Uterus (tissue), 4 donors: Measurements from ENCODE around the gene STS. TPM values are rescaled to one million over a fixed set of nuclear protein-coding genes. Genes with fewer than 3 reads are reported as not detected.

Source experiments
- DNase-seq, 2 donors: peaks; one replicate each; pipeline ENCODE4 v3.0.0-alpha.2; 2019 to 2020
- H3K27ac ChIP-seq, 2 donors: fragments of 200-600 bp; sonication (generic); 1 replicate in 1 of 2; 2 replicates in 1 of 2; pipeline ENCODE4 v1.5.1; 2016 to 2018
- H3K27me3 ChIP-seq, 2 donors: fragments of 200-600 bp; sonication (generic); one replicate each; pipeline ENCODE4 v1.5.1; 2018 to 2019; ENCODE audit warnings: control low read depth in 1 of 2
- H3K36me3 ChIP-seq, 2 donors: fragments of 200-600 bp; sonication (generic); one replicate each; pipeline ENCODE4 v1.5.1; 2019; ENCODE audit warnings: control low read depth in 1 of 2
- H3K4me1 ChIP-seq, 2 donors: fragments of 200-600 bp; sonication (generic); one replicate each; pipeline ENCODE4 v1.5.1; 2018 to 2019; ENCODE audit warnings: control low read depth in 1 of 2
- H3K4me3 ChIP-seq, 2 donors: fragments of 200-600 bp; sonication (generic); 1 replicate in 1 of 2; 2 replicates in 1 of 2; pipeline ENCODE4 v1.5.1; 2018 to 2019; ENCODE audit warnings: mild to moderate bottlenecking in 1 of 2
- H3K9me3 ChIP-seq, 2 donors: fragments of 200-600 bp; sonication (generic); one replicate each; pipeline ENCODE4 v1.5.1; 2019; ENCODE audit warnings: control low read depth in 1 of 2
- POLR2A ChIP-seq, 2 donors: fragments of 450-650 bp; IDR thresholded peaks; one replicate each; pipeline ENCODE4 v1.6.1; 2016; ENCODE audit warnings: antibody characterized with exemption in 2 of 2, mild to moderate bottlenecking in 1 of 2, moderate library complexity in 1 of 2
- intact Hi-C: fragments of 100-400 bp; cut with DNase I; formaldehyde crosslinking; loops from one replicate; pipeline ENCODE4 v1.15.1; 2023; ENCODE audit warnings: low total_unique reads
- total RNA-seq, 4 donors: library from RNA; depleted of rRNA in 3 of 4; stranded (reverse); fragments of >200 nt in 3 of 4; gene quantifications; one replicate each; pipeline versions ENCODE4 v1.1.0 to v1.2.4, GENCODE V29; 2014 to 2023
- TF ChIP-seq, protein P1 (sequence below), 4 experiments: fragments of 200-600 bp in 2 of 4; fragments of 450-650 bp in 2 of 4; sonication (generic) in 2 of 4; IDR thresholded peaks; one replicate each; pipeline ENCODE4 v1.5.1; 2016 to 2019; ENCODE audit warnings: antibody characterized with exemption in 4 of 4, mild to moderate bottlenecking in 2 of 4, moderate library complexity in 1 of 4
- donor health status: DM: yes; HTN: yes; CAD: no.

Gene STS
- total RNA-seq, 4 donors from 2014 or later, result 3.5 to 7.4 (median 6.2) TPM

DNA sequence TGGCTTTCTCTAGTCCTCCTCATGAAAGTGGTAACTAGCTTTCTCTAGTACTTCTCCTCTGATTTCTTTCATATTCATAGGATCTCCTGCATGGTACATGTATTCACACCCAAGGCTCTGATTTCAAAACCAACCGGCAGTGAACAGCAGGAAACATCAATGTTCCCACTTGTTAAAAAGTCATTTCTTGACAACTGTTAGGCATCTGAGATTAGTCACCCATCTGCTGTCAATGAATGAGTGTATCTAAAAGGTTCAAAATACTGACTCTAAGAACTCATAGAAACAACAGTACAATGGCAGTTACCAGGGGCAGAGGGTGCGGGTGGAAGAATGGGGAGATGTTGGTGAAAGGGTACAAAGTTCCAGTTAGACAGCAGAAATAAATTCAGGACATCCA, 31.9 kb downstream of the STS start:
- Histone ChIP-seq H3K4me3 (no peak overlapping the region), H3K4me1 (no peaks in the 10 kb centered on the region), H3K27ac (no peak overlapping the region), H3K36me3 (no peaks in the 10 kb centered on the region), H3K27me3 (no peaks in the 10 kb centered on the region), H3K9me3 (no peaks in the 10 kb centered on the region)
- TF ChIP-seq POLR2A (IDR thresholded peaks at IDR 0.05), result no peak
- TF ChIP-seq, protein P1, sequence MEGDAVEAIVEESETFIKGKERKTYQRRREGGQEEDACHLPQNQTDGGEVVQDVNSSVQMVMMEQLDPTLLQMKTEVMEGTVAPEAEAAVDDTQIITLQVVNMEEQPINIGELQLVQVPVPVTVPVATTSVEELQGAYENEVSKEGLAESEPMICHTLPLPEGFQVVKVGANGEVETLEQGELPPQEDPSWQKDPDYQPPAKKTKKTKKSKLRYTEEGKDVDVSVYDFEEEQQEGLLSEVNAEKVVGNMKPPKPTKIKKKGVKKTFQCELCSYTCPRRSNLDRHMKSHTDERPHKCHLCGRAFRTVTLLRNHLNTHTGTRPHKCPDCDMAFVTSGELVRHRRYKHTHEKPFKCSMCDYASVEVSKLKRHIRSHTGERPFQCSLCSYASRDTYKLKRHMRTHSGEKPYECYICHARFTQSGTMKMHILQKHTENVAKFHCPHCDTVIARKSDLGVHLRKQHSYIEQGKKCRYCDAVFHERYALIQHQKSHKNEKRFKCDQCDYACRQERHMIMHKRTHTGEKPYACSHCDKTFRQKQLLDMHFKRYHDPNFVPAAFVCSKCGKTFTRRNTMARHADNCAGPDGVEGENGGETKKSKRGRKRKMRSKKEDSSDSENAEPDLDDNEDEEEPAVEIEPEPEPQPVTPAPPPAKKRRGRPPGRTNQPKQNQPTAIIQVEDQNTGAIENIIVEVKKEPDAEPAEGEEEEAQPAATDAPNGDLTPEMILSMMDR (IDR thresholded peaks at IDR 0.05), result no peak
- intact Hi-C loops, result no loop called here
- no peak for DNase-seq

DNA sequence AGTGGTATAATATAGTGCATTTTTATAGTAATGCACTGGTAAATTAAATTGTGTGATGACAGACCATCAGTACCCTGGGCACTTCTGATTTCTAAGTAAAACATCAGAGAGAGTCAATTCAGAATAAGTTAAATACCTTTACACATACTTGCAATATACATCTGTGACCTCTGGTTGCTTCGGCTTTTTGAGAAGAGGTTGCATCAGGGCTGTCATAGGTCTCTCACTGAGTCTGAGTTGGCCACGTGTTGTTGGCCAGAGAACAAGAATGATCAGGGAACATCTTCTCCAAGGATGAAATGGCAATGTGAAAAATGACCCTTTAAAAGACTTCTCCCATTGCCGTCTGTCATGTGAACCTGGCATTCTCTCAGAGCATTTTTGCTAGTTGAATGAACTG, 37.3 kb downstream of the STS start:
- Histone ChIP-seq H3K36me3 (no peaks in the 10 kb centered on the region), H3K9me3 (no peaks in the 10 kb centered on the region), H3K27ac (no peak overlapping the region), H3K4me3 (no peak overlapping the region), H3K27me3 (no peaks in the 10 kb centered on the region), H3K4me1 (no peaks in the 10 kb centered on the region)
- TF ChIP-seq POLR2A (IDR thresholded peaks at IDR 0.05), result no peak
- TF ChIP-seq, protein P1 (IDR thresholded peaks at IDR 0.05), result no peak
- no peak for DNase-seq
- intact Hi-C loops, result no loop called here

DNA sequence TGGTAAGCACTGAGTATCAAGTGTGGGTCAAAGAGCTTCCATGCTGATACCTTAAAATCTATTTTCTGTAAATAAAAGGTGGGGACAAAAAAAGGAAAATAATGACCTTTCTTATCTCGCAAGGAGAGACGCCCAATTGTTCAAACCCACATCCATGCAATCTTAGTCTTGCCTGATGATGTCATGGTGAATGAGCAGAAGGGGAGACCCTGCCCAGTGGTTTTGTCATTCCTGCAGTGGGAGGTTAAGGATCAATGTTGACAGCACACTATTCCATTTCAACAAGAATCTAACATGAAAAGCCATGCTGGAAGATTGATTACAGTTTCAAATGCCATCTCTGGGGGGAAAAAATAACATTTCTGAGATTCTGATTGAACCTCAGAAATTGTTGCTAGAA, 41.2 kb downstream of the STS start:
- no peaks in the 10 kb centered on the region for H3K36me3 ChIP-seq
- TF ChIP-seq, protein P1 (IDR thresholded peaks at IDR 0.05), result no peak
- TF ChIP-seq POLR2A (IDR thresholded peaks at IDR 0.05), result no peak
- intact Hi-C loops, result no loop called here
- no peaks in the 10 kb centered on the region for H3K9me3 ChIP-seq
- no peaks in the 10 kb centered on the region for H3K4me1 ChIP-seq
- DNase-seq, result no peak
- no peak overlapping the region for H3K4me3 ChIP-seq
- no peaks in the 10 kb centered on the region for H3K27me3 ChIP-seq
- no peak overlapping the region for H3K27ac ChIP-seq

DNA sequence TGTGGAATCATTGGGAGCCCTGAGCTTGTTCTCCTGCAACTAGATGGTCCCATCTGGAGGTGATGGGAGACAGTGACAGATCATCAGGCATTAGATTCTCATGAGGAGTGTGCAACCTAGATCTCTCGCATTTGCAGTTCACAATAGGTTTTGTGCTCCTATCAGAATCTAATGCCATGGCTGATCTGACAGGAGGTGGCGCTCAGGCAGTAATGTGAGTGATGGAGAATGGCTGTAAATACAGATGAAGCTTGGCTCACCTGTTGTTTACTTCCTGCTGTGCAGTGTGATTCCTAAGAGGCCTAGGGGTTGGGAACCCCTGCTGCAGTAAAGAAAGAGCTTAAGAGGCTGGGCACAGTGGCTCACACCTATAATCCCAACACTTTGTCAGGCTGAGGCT, 42.6 kb downstream of the STS start:
- H3K27ac ChIP-seq, result no peak overlapping the region
- no peak for DNase-seq
- no peaks in the 10 kb centered on the region for H3K4me1 ChIP-seq
- H3K27me3 ChIP-seq, result no peaks in the 10 kb centered on the region
- H3K4me3 ChIP-seq, result no peak overlapping the region
- intact Hi-C loops, result no loop called here
- TF ChIP-seq, protein P1 (IDR thresholded peaks at IDR 0.05), result no peak
- TF ChIP-seq POLR2A (IDR thresholded peaks at IDR 0.05), result no peak
- no peaks in the 10 kb centered on the region for H3K36me3 ChIP-seq
- no peaks in the 10 kb centered on the region for H3K9me3 ChIP-seq

DNA sequence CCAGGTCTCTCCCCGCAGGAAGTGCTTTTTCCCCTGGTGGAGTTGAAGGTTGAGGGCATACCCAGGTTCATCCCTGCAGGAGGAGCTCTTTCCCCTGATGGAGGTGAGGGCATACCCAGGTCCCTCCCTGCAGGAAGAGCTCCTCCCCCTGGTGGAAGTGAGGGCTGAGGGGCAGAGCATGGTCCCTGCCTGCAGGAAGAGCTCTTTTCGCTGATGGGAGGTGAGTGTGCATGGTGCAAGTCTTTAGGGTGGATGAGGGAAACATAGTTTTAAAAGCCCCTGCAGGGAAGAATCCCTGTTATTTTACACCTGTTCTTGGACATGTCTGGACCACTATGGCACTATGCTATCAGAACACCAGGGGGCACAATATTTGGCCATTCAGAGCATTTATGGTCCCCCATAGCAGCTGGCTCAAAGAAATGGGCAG, 44.2 kb downstream of the STS start:
- no peaks in the 10 kb centered on the region for H3K9me3 ChIP-seq
- H3K4me1 ChIP-seq, result no peaks in the 10 kb centered on the region
- no peak overlapping the region for H3K27ac ChIP-seq
- no peak for DNase-seq
- H3K4me3 ChIP-seq, result no peak overlapping the region
- H3K36me3 ChIP-seq, result no peaks in the 10 kb centered on the region
- no peak for TF ChIP-seq POLR2A (IDR thresholded peaks at IDR 0.05)
- TF ChIP-seq, protein P1 (IDR thresholded peaks at IDR 0.05), result no peak
- intact Hi-C loops, result no loop called here
- H3K27me3 ChIP-seq, result no peaks in the 10 kb centered on the region
